Fibroblast of villous mesenchyme (primary cell): ENCODE measurements around the gene BICRAL. TPM values are rescaled to one million over a fixed set of nuclear protein-coding genes. Genes with fewer than 3 reads are reported as not detected.
"Not testable (repeated sequence)": the region's sequence is repeated elsewhere in the genome, so short reads cannot be mapped to it uniquely, and the experiment has no call there.

ENCODE experiments used
- DNase-seq: peaks from one replicate; pipeline ENCODE4 v3.0.0-alpha.2; 2010; ENCODE audit warnings: low read depth
- H3K4me3 ChIP-seq: 2 replicates; pipeline ENCODE4 v1.5.1; 2011; ENCODE audit warnings: low read depth, mild to moderate bottlenecking, low read length
- CTCF ChIP-seq: IDR thresholded peaks from 2 replicates; pipeline ENCODE4 v1.5.1; 2012; ENCODE audit warnings: low read depth, mild to moderate bottlenecking, low read length; ENCODE audit not compliant: insufficient read depth
- total RNA-seq: library from RNA; depleted of rRNA; stranded (reverse); fragments of >200 nt; gene quantifications from 2 replicates; pipeline ENCODE4 v1.2.3, GENCODE V29; 2012

The BICRAL gene
- total RNA-seq, 1 donor = 5.6 TPM

- TF ChIP-seq CTCF = no peak
- no peak for DNase-seq
- H3K4me3 ChIP-seq = no peak overlapping the region
Measured at GRCh38 chr6:42766163-42766670, 15.6 kb upstream of the BICRAL start.

GRCh38 chr6:42769051-42769450 is 12.8 kb upstream of the BICRAL start:
- TF ChIP-seq CTCF = no peak
- H3K4me3 ChIP-seq = no peak overlapping the region
- DNase-seq = no peak

- H3K4me3 ChIP-seq = no peak overlapping the region
- no peak for DNase-seq
- TF ChIP-seq CTCF = no peak
Measured at GRCh38 chr6:42769836-42770235, 12.0 kb upstream of the BICRAL start.

- DNase-seq = no peak
- H3K4me3 ChIP-seq = no peak overlapping the region
- no peak for TF ChIP-seq CTCF
Measured at GRCh38 chr6:42771741-42772100, 10.1 kb upstream of the BICRAL start.

GRCh38 chr6:42774201-42774600 is 7.7 kb upstream of the BICRAL start:
- no peak for DNase-seq
- no peak for TF ChIP-seq CTCF
- no peak overlapping the region for H3K4me3 ChIP-seq

GRCh38 chr6:42774821-42775487 is 6.9 kb upstream of the BICRAL start:
- not testable (repeated sequence) for DNase-seq

GRCh38 chr6:42777126-42777822 is 4.6 kb upstream of the BICRAL start:
- no peak overlapping the region for H3K4me3 ChIP-seq
- DNase-seq = peak; percentile 50
- no peak for TF ChIP-seq CTCF

More at GRCh38 chr6:42774821-42775487, 6.9 kb upstream of the BICRAL start:
- H3K4me3 ChIP-seq = not testable (repeated sequence)
